ENCODE measurements around the gene NGEF. TPM values are rescaled to one million over a fixed set of nuclear protein-coding genes. Genes with fewer than 3 reads are reported as not detected.

The NGEF gene
- total RNA-seq, 4 donors from 2014 or later = 14.4 to 25.0 (median 17.9) TPM

DNA sequence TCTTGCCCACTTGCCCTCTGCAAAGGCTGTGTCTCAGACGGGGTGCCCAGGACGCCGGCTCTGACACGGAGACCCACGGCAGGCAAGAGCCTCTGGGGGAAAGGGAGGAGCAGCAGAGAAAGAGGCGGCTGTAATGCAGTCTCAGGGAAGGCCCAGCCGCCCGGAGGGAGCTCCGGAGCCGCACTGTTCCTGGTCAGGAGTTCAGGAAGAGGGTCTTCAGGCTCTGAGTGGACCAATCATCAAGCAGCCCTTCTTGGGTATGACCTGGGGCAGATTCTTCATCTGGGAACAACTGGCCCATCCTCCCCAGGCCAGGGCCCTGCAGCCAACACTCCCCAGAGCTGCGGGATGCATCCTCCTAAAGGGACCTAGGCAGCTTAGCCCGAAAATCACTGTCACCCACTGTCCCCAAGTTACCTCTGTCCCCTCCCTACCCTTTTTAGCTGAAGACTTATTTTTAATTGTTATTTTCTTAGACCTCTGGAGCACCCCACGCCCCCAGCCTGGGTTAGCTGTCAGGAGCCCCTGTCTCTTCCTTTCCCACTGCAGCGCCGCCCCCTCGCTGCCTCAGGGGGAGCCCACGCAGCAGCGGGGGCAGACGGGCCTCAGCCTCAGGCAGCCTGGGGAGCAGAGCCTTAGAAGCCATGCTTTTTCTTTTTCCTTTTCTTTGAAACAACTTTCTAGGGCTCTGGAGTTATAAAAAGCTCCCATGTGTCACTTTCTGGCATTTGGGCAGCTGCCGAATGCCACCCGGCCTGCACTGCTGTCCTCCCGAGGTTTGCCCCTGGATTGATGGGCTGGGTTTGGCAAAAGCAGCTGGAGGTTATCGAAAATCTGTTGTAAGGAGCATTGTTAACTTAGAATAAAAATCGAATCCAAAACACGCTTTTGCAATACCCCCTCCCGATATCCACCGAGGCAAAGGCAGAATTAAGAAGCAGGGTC, 18.8 kb upstream of the NGEF start:
- no peaks in the 10 kb centered on the region for H3K36me3 ChIP-seq
- peak in 1 of 2 donors; percentile 50 for DNase-seq (ENCODE audit: low spot score in 2 of 2)
- 81% methylated on average over 27 of the region's 27 CpGs for WGBS
- no peak overlapping the region for H3K4me3 ChIP-seq
- no peak for TF ChIP-seq POLR2AphosphoS5 (IDR thresholded peaks at IDR 0.05)
- TF ChIP-seq, protein P1, sequence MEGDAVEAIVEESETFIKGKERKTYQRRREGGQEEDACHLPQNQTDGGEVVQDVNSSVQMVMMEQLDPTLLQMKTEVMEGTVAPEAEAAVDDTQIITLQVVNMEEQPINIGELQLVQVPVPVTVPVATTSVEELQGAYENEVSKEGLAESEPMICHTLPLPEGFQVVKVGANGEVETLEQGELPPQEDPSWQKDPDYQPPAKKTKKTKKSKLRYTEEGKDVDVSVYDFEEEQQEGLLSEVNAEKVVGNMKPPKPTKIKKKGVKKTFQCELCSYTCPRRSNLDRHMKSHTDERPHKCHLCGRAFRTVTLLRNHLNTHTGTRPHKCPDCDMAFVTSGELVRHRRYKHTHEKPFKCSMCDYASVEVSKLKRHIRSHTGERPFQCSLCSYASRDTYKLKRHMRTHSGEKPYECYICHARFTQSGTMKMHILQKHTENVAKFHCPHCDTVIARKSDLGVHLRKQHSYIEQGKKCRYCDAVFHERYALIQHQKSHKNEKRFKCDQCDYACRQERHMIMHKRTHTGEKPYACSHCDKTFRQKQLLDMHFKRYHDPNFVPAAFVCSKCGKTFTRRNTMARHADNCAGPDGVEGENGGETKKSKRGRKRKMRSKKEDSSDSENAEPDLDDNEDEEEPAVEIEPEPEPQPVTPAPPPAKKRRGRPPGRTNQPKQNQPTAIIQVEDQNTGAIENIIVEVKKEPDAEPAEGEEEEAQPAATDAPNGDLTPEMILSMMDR (IDR thresholded peaks at IDR 0.05) = no peak
- TF ChIP-seq EP300 (IDR thresholded peaks at IDR 0.05) = no peak
- TF ChIP-seq POLR2A (IDR thresholded peaks at IDR 0.05) = no peak
- H3K27ac ChIP-seq = no peak overlapping the region
- H3K4me1 ChIP-seq = no peaks in the 10 kb centered on the region
- no peaks in the 10 kb centered on the region for H3K9me3 ChIP-seq
- no peaks in the 10 kb centered on the region for H3K27me3 ChIP-seq

DNA sequence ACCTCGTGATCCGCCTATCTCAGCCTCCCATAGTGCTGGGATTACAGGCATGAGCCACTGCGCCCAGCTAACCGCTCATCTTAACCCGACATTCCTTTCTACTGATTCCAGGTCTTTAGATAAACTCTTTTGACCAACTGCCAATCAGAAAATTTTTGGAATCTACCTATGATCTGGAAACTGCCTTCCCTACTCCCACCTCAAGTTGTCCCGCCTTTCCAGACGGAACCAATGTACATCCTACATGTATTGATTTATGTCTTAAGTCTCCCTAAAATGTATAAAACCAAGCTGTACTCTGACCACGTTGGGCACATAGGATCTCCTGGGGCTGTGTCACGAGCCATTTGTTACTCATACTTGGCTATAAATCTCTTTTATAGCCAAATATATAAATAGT, 16.3 kb upstream of the NGEF start:
- no peak for DNase-seq (ENCODE audit: low spot score in 2 of 2)
- Histone ChIP-seq H3K27ac (no peak overlapping the region), H3K36me3 (no peaks in the 10 kb centered on the region), H3K4me1 (no peaks in the 10 kb centered on the region), H3K4me3 (no peak overlapping the region), H3K27me3 (no peaks in the 10 kb centered on the region), H3K9me3 (no peaks in the 10 kb centered on the region)
- TF ChIP-seq POLR2AphosphoS5 (IDR thresholded peaks at IDR 0.05) (no peak), POLR2A (IDR thresholded peaks at IDR 0.05) (no peak), EP300 (IDR thresholded peaks at IDR 0.05) (no peak)
- TF ChIP-seq, protein P1 (IDR thresholded peaks at IDR 0.05) = no peak
- WGBS = 65% methylated on average over 9 of the region's 9 CpGs

DNA sequence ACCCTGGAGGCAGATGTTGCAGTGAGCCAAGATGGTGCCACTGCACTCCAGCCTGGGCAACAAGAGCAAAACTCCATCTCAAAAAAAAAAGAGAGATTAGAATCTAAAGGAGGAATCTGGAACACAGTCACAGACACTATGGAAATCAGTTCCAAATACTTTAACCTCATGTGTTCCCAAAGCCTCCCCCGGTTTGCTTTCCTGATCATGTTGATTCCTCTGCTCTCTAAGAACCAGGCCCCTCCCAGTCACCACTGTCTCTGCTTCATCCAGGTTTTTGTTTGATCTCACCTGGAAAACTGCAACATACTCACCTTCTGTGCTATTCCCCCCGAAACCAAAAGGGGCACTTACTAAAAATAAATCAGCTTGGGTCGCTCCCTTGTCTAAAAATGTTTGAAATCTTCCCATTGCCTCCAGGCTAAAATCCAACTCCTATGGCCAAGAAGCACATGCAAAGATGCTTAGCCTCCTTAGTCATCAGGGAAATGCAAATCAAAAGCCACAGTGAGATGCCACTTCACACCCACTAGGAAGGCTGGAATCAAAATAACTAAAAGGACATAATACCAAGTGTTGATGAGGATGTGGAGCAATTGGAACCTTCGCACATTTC, 13.2 kb upstream of the NGEF start:
- 48% methylated on average over 4 of the region's 4 CpGs for WGBS
- TF ChIP-seq POLR2AphosphoS5 (IDR thresholded peaks at IDR 0.05) (no peak), EP300 (IDR thresholded peaks at IDR 0.05) (no peak)
- Histone ChIP-seq H3K36me3 (no peaks in the 10 kb centered on the region), H3K27me3 (no peaks in the 10 kb centered on the region), H3K27ac (no peak overlapping the region), H3K4me1 (no peaks in the 10 kb centered on the region), H3K4me3 (no peak overlapping the region), H3K9me3 (no peaks in the 10 kb centered on the region)
- no peak for DNase-seq (ENCODE audit: low spot score in 2 of 2)

DNA sequence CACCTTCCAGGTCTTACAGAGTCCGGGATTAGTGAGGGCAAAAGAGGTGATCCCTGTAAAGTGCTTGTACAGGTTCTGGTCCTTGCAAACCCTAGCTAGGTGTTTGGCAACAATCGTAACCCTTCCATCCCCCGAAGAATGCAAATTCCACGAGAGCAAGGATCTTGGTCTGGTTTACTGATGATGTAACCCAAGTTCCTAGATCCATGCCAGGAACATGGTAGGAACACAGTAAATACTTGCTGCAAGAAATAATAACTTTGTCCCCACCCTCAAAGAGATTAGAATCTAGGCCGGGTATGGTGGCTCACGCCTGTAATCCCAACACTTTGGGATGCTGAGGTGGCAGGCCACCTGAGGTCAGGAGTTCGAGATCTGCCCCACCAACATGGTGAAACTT, 12.7 kb upstream of the NGEF start:
- H3K27ac ChIP-seq = no peak overlapping the region
- 69% methylated on average over 7 of the region's 7 CpGs for WGBS
- H3K4me1 ChIP-seq = no peaks in the 10 kb centered on the region
- H3K9me3 ChIP-seq = no peaks in the 10 kb centered on the region
- no peak for DNase-seq (ENCODE audit: low spot score in 2 of 2)
- no peaks in the 10 kb centered on the region for H3K36me3 ChIP-seq
- TF ChIP-seq POLR2AphosphoS5 (IDR thresholded peaks at IDR 0.05) (no peak), POLR2A (IDR thresholded peaks at IDR 0.05) (no peak), EP300 (IDR thresholded peaks at IDR 0.05) (no peak)
- TF ChIP-seq, protein P1 (IDR thresholded peaks at IDR 0.05) = no peak
- no peaks in the 10 kb centered on the region for H3K27me3 ChIP-seq
- no peak overlapping the region for H3K4me3 ChIP-seq

DNA sequence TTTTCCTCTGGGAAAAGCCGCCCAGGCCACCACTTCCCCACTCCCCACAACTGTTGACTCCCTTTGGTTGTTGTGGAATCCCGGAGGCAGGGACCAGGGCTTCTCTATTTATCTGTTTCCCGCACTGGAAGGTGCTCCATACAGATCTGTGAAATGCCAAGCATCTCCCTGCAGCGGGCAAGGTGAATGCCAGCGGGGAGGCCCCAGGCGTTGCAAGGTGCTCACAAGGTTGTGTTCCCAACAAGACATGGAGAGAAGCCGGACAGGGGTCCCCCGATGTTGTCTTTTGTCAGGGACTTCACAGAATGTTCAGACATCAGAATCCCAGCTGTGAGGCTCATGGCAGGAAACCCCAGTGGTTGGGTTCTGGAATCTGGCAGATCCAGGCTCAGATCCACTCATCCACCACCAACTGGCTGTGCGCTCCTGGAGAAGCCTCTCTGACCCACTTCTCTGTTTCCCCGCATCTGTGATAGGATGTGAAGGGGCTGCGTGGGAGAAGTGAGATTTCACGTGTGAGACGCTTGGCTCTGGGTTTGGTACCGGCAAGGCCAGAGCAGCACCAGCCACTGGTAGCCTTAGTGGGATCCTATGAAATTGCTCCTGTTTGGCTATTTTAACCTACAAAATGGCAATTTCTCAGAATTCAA, 10.8 kb upstream of the NGEF start:
- TF ChIP-seq POLR2AphosphoS5 (IDR thresholded peaks at IDR 0.05) (no peak), EP300 (IDR thresholded peaks at IDR 0.05) (no peak), POLR2A (IDR thresholded peaks at IDR 0.05) (no peak)
- TF ChIP-seq, protein P1 (IDR thresholded peaks at IDR 0.05) = no peak
- Histone ChIP-seq H3K36me3 (no peaks in the 10 kb centered on the region), H3K9me3 (no peaks in the 10 kb centered on the region), H3K4me3 (no peak overlapping the region), H3K27ac (no peak overlapping the region), H3K27me3 (no peaks in the 10 kb centered on the region), H3K4me1 (no peaks in the 10 kb centered on the region)
- WGBS = 94% methylated on average over 14 of the region's 14 CpGs
- DNase-seq (ENCODE audit: low spot score in 2 of 2) = no peak

Measured in suprapubic skin (tissue), 4 donors.